Urinary bladder (tissue), 4 donors: Measurements from ENCODE around the gene MRPL52. TPM values are rescaled to one million over a fixed set of nuclear protein-coding genes. Genes with fewer than 3 reads are reported as not detected.
A peak's percentile ranks its signal among the peaks of the same experiment; 100 is the strongest.

ENCODE experiments used
- DNase-seq: peaks from one replicate; pipeline ENCODE4 v3.0.0-alpha.2; 2015; ENCODE audit errors: extremely low spot score
- H3K27ac ChIP-seq: one replicate; pipeline ENCODE4 v1.5.1; 2013; ENCODE audit warnings: low read depth, mild to moderate bottlenecking, moderate library complexity
- H3K36me3 ChIP-seq: one replicate; pipeline ENCODE4 v1.6.1; 2013; ENCODE audit warnings: mild to moderate bottlenecking, moderate library complexity; ENCODE audit not compliant: insufficient read depth
- H3K4me1 ChIP-seq: one replicate; pipeline ENCODE4 v1.6.1; 2013; ENCODE audit warnings: mild to moderate bottlenecking, moderate library complexity; ENCODE audit not compliant: insufficient read depth
- H3K4me3 ChIP-seq: one replicate; pipeline ENCODE4 v1.5.1; 2013; ENCODE audit warnings: low read depth, low read length
- WGBS: extraction: QIAGEN DNeasy Blood & Tissue Kit; methylation state at CpG from one replicate; pipeline ENCODE4 v1.1.7; 2013; 5-methylcytosine and 5-hydroxymethylcytosine counted together
- polyA plus RNA-seq: library from polyadenylated mRNA; stranded (reverse); fragments of 200-250 nt; gene quantifications from one replicate; pipeline ENCODE4 v1.2.3, GENCODE V29; 2013
- total RNA-seq: library from RNA; depleted of rRNA; stranded (reverse); fragments of >200 nt; gene quantifications from one replicate; pipeline ENCODE4 v1.2.3, GENCODE V29; 2014
- donor health status: healthy with polysubstance abuse.
- donor health status: healthy.

Gene MRPL52
- total and polyA plus RNA-seq, 2 donors = 21.5 to 77.0 TPM

GRCh38 chr14:22864979-22865378 is 35.3 kb downstream of the MRPL52 start:
- Histone ChIP-seq H3K4me3 (no peak overlapping the region), H3K4me1 (no peaks in the 10 kb centered on the region), H3K27ac (no peak overlapping the region), H3K36me3 (no peaks in the 10 kb centered on the region)
- no peak for DNase-seq
- 93% methylated on average over 4 of the region's 4 CpGs for WGBS

DNA sequence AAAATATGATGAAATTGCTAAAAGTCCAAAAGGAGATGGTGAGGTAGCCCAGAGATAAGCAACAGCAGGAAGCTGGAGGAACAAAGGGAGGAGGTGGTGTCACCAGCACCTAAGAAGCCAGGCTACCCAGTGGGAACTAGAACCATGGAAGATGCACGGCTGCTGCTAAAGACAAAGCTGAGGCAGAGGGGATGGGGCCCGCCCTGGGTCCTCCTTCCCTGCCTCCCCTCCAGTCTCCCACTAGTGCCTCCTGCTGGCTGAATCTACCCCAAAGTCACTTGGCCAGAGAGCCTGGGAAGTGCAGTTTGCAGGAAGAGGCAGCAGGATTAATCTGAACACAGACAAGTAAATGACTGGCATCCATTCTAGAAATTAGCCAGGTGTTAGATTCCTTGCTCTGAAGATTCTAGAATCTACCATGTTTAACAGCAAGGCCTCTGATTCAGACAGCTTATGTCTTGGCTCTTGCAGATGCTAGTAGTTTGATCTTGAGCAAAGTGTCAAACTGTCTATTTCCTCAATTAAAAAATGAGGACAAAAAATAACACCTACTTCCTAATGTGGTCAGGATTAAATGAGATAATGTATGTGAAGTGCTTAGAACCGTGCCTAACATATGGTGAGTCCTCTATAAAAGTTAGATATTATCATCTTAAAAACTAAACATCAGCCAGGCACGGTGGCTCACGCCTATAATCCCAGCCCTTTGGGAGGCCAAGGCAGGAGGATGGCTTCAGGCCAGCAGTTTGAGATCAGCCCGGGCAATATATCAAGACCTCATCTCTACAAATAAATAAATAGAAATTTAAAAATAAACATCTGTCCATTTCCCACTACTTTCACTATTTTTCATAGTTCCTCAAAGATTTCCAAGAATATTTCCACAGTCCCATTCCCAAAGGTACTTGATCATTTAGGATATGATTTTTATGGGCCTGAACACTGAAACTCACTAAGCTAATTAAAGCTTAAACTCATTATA is 36.0 kb downstream of the MRPL52 start:
- H3K36me3 ChIP-seq = no peaks in the 10 kb centered on the region
- DNase-seq = no peak
- H3K4me1 ChIP-seq = no peaks in the 10 kb centered on the region
- H3K4me3 ChIP-seq = no peak overlapping the region
- H3K27ac ChIP-seq = no peak overlapping the region
- WGBS = 33% methylated on average over 6 of the region's 6 CpGs

DNA sequence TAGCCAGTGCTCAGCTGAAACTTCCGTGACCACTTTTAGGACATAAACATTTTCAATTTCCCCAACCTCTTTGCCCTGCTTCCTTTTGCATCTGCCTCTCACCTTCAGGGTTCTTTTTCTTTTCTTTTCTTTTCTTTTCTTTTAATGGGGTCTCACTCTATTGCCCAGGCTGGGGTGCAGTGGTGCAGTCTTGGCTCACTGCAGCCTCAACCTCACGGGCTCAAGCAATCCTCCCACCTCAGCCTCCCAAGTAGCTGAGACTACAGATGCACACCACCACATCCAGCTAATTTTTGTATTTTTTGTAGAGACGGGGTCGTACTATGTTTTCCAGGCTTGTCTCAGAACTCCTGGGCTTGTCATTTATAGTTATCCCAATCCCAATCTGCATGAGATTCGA is 37.2 kb downstream of the MRPL52 start:
- Histone ChIP-seq H3K27ac (no peak overlapping the region), H3K4me3 (no peak overlapping the region), H3K36me3 (no peaks in the 10 kb centered on the region), H3K4me1 (no peaks in the 10 kb centered on the region)
- 94% methylated on average over 5 of the region's 5 CpGs for WGBS
- no peak for DNase-seq

DNA sequence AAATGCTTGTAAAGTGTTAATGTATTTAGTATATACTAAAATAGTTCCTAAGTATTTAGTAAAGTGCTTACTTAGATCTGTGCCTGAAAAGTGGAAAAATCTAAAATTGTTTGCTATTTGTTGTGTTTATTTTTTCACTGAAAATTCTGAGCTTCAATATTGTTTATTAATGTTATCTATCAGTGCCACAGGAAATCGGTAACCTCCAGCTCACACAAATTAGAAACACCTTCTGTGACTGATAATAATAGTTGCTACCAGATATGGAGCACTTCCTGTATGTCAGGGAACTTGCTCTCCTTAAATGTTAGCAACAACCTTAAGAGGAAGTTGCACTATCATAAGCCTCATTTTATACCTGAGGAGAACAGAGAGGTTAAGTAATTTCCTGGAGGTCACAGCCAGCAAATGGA is 41.1 kb downstream of the MRPL52 start:
- WGBS = 3% methylated on average over 1 of the region's 1 CpG
- H3K36me3 ChIP-seq = peaks cover 2% of the 10 kb centered on the region
- peak overlapping the region; percentile 98 for H3K27ac ChIP-seq
- peaks cover 3% of the 10 kb centered on the region for H3K4me1 ChIP-seq
- peak overlapping the region; percentile 93 for H3K4me3 ChIP-seq
- no peak for DNase-seq

GRCh38 chr14:22871224-22872032 is 41.7 kb downstream of the MRPL52 start, which contains the start of gene LRP10:
TSS of gene LRP10 (plus strand) at chr14:22871740. CDS start at chr14:22872304, 564 bp downstream.
- peak within 1 kb of the TSS; percentile 98 for H3K27ac ChIP-seq
- peaks cover 2% of the 10 kb centered on the region for H3K36me3 ChIP-seq
- WGBS = under 1% methylated on average over 50 of the region's 50 CpGs
- peak within 1 kb of the TSS; percentile 93 for H3K4me3 ChIP-seq
- peak; percentile 83 for DNase-seq
- H3K4me1 ChIP-seq = peaks cover 3% of the 10 kb centered on the region

GRCh38 chr14:22872033-22872832 is 42.5 kb downstream of the MRPL52 start:
- peaks cover 3% of the 10 kb centered on the region for H3K4me1 ChIP-seq
- peak overlapping the region; percentile 98 for H3K27ac ChIP-seq
- peak overlapping the region; percentile 93 for H3K4me3 ChIP-seq
- H3K36me3 ChIP-seq = peaks cover 2% of the 10 kb centered on the region
- DNase-seq = no peak
- WGBS = under 1% methylated on average over 45 of the region's 45 CpGs

- Histone ChIP-seq H3K36me3 (peaks cover 4% of the 10 kb centered on the region), H3K27ac (no peak overlapping the region), H3K4me1 (peaks cover 3% of the 10 kb centered on the region), H3K4me3 (peak overlapping the region; percentile 93)
- DNase-seq = no peak
- 41% methylated on average over 10 of the region's 10 CpGs for WGBS
Measured at GRCh38 chr14:22872833-22873520, 43.3 kb downstream of the MRPL52 start.

DNA sequence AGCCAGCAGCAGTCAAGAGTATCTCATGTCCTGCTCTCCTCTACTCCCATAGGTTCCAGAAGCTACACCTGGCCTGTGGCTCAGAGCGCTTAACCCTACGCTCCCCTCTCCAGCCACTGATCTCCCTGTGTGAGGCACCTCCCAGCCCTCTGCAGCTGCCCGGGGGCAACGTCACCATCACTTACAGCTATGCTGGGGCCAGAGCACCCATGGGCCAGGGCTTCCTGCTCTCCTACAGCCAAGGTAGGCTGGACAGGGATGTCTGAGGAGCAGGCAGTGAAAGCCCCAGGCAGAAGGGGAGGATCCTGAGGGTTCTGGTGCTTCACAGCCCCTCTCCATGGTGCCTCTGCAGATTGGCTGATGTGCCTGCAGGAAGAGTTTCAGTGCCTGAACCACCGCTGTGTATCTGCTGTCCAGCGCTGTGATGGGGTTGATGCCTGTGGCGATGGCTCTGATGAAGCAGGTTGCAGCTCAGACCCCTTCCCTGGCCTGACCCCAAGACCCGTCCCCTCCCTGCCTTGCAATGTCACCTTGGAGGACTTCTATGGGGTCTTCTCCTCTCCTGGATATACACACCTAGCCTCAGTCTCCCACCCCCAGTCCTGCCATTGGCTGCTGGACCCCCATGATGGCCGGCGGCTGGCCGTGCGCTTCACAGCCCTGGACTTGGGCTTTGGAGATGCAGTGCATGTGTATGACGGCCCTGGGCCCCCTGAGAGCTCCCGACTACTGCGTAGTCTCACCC is 45.5 kb downstream of the MRPL52 start:
- no peak overlapping the region for H3K4me3 ChIP-seq
- 95% methylated on average over 15 of the region's 15 CpGs for WGBS
- DNase-seq = no peak
- H3K27ac ChIP-seq = no peak overlapping the region
- peaks cover 3% of the 10 kb centered on the region for H3K4me1 ChIP-seq
- H3K36me3 ChIP-seq = peaks cover 4% of the 10 kb centered on the region

GRCh38 chr14:22875748-22876319 is 46.1 kb downstream of the MRPL52 start:
- no peak for DNase-seq
- WGBS = 95% methylated on average over 20 of the region's 20 CpGs
- H3K36me3 ChIP-seq = peaks cover 4% of the 10 kb centered on the region

GRCh38 chr14:22877000-22877501 is 47.4 kb downstream of the MRPL52 start:
- H3K27ac ChIP-seq = no peak overlapping the region
- no peak for DNase-seq
- 92% methylated on average over 22 of the region's 22 CpGs for WGBS
- H3K36me3 ChIP-seq = peaks cover 4% of the 10 kb centered on the region
- peaks cover 3% of the 10 kb centered on the region for H3K4me1 ChIP-seq
- H3K4me3 ChIP-seq = no peak overlapping the region

More at GRCh38 chr14:22875748-22876319, 46.1 kb downstream of the MRPL52 start:
- Histone ChIP-seq H3K4me1 (peaks cover 3% of the 10 kb centered on the region), H3K27ac (no peak overlapping the region), H3K4me3 (no peak overlapping the region)

GRCh38 chr14:22878271-22879246 is 48.9 kb downstream of the MRPL52 start:
- 79% methylated on average over 8 of the region's 8 CpGs for WGBS
- DNase-seq = no peak
- H3K36me3 ChIP-seq = peaks cover 4% of the 10 kb centered on the region
- H3K4me3 ChIP-seq = no peak overlapping the region
- peaks cover 2% of the 10 kb centered on the region for H3K4me1 ChIP-seq
- no peak overlapping the region for H3K27ac ChIP-seq
